Right ventricle myocardium superior (tissue), 1 donor: ENCODE data around the gene ATG12. TPM values are rescaled to one million over a fixed set of nuclear protein-coding genes. Genes with fewer than 3 reads are reported as not detected.
"Not testable (repeated sequence)": the region's sequence is repeated elsewhere in the genome, so short reads cannot be mapped to it uniquely, and the experiment has no call there.

Source experiments
- ATAC-seq: fragments of 200-7000 bp; cut with Tn5 transposase; one replicate; pipeline ENCODE4 v1.9.1; 2020; ENCODE audit warnings: mild to moderate bottlenecking; ENCODE audit not compliant: poor library complexity
- DNase-seq: peaks from one replicate; pipeline ENCODE4 v3.0.0-alpha.2; 2020
- intact Hi-C: fragments of 100-400 bp; cut with DNase I; formaldehyde crosslinking; loops from one replicate; pipeline ENCODE4 v1.11.2; 2022
- total RNA-seq: library from RNA; stranded (reverse); fragmentation: NEBNext Ultra II Directional; extraction: Animal tissue kit (Norgen Biotek cat#: 25700); gene quantifications from one replicate; pipeline ENCODE4 v1.2.1, GENCODE V29; 2021
- donor health status: DM: no; HTN: yes; CAD: no; lungs with severe emphysema.

ATG12 gene
- total RNA-seq, 1 donor from 2014 or later, result 23.0 TPM

GRCh38 chr5:115813719-115814118 lies 27.6 kb downstream of the ATG12 start:
- DNase-seq, result no peak
- intact Hi-C loops, result no loop called here

GRCh38 chr5:115812372-115812771 lies 29.0 kb downstream of the ATG12 start:
- ATAC-seq (no peak), DNase-seq (no peak)
- intact Hi-C loops, result no loop called here

More at GRCh38 chr5:115813719-115814118, 27.6 kb downstream of the ATG12 start:
- ATAC-seq, result no peak

GRCh38 chr5:115811406-115811805 lies 30.0 kb downstream of the ATG12 start:
- intact Hi-C loops, result no loop called here
- no peak for ATAC-seq
- DNase-seq, result no peak

DNA sequence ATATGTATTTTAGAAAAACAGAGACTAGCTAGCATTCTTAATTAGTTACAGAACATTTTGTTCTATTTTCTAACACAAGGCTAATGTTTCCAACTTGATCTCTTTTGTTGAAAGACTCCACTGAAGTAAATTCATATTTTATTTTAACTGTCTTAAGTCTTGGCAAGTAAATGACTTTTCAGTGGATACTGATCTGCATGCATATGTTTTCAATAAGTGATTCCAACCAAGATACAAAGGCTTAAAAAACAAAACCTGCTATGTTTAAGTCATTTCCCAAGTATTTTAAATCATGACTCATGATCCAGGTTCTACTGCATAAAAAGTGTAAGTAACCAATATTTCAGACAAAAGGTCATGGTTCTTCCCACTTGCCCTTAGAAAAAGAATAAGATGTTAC lies 30.6 kb downstream of the ATG12 start:
- no peak for ATAC-seq
- no peak for DNase-seq

GRCh38 chr5:115809946-115810345 lies 31.4 kb downstream of the ATG12 start:
- DNase-seq (no peak), ATAC-seq (no peak)
- intact Hi-C loops, result no loop called here

More for the DNA sequence above, 30.6 kb downstream of the ATG12 start:
- intact Hi-C loops, result no loop called here

- ATAC-seq, intact Hi-C loops: not testable (repeated sequence)
Observed at GRCh38 chr5:115808066-115808465, 33.3 kb downstream of the ATG12 start.

DNA sequence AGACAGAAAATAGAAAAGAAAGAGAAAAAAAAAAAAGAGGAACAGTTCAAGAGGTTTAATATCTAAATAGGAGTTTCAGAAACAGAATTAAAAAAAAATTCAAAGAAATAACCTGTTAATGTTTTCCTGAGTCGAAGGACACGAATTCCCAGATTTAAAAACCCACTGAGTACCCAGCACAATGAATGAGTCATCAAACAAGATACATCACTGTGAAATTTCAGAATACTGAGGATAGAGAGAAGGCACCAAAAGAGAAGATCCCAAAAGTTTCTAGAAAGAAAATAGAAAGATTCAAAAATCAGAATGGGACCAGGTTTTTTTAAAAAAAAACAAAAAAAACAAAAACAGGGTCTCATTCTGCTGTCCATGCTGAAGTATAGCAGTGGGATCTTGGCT lies 33.7 kb downstream of the ATG12 start:
- no peak for ATAC-seq
- no peak for DNase-seq
- intact Hi-C loops, result no loop called here

More at GRCh38 chr5:115808066-115808465, 33.3 kb downstream of the ATG12 start:
- DNase-seq, result not testable (repeated sequence)

DNA sequence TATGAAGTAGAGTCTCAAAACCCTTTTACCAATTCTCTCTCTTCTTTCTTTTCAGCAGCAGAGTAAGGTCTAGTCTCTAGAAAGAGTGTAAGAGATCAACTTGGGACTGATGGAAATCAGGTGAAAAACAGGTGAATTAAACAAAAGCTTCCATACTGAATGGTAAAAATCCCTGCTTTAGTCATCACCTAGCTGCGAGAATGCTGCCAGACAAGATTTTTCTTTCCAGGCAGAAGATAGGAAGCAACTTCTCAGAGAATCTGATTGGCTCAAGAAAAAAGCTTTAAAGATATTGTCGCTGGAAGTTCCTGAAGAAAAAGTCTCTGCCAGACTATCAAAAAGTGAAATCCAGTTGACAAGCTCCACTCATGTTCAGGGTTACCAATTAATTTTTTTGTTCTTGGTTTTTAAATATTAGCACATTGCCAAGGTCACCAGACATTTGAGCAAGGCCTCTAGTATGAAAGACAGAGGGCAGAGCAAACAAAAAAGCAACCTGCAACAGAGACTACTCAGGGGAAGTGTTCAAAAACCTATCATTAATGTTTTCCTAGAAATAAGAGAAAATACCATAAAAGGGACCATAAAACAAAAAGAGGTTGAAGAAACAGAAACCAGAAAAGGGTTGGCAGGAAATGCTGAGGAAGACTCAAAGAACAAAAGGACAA lies 34.2 kb downstream of the ATG12 start:
- ATAC-seq (no peak), DNase-seq (no peak)
- intact Hi-C loops, result no loop called here

- ATAC-seq (no peak), DNase-seq (no peak)
- intact Hi-C loops, result no loop called here
Observed at GRCh38 chr5:115801984-115802383, 39.4 kb downstream of the ATG12 start.

DNA sequence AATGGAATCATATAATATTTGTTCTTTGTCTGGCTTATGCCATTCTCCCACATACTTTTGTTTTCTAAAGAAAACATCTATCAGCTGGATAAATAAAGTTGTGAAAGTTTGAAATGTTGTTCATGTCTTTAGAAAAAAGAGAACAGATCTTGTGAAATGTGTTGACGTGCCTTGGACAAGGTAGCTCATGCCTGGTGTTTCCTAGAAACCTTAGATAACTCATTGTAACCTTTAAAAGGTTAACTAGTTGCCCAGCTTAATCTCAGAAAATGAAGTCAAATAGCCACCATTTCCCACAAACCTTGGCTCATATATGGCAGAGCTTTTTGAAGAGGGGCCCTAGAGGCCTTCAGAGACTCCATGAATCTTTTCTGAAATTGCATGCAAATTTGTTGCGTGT lies 40.2 kb downstream of the ATG12 start:
- intact Hi-C loops, result no loop called here
- ATAC-seq (no peak), DNase-seq (no peak)

DNA sequence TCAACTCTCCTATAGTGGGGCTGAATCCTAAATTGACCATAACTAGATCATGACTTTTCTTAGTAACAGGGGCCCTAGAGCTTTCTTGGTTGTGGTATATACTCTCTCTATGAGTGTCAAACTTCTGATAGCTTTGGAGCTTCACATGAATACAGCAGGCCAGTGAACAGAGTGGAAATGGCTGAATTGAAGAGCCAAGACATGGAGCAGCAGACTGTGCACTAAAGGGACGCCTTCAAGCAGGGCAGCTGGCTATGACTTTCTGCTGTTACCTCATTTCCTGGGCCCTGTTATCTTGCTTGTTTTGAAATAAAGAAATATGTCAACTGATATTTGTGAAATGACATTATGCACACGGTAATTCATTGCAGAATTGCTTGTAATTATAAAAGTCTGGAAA lies 41.3 kb downstream of the ATG12 start:
- DNase-seq (no peak), ATAC-seq (peak; percentile 57)
- intact Hi-C loops, result no loop called here

GRCh38 chr5:115798252-115798651 lies 43.1 kb downstream of the ATG12 start:
- intact Hi-C loops, result no loop called here
- DNase-seq, result no peak
- peak; percentile 79 for ATAC-seq

DNA sequence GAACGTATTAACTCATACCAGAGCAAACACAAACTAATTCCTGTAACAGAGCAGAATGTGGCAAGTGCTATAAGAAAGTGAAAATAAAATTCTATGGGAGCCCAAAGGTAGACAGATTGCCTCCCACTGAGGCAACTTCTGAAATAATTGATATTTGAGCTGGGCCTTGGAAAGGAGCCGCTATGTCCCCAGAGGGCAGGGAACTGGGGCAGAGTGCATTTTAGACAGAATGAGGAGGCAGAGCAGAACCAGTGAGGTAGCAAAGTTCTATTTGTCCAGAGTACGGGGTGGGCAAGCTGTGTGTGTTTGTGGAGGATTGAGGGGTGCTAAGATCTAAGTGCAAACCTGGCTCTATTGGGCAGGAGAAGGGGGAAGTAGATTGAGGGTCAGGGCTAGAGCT lies 44.7 kb downstream of the ATG12 start:
- intact Hi-C loops, result no loop called here

GRCh38 chr5:115795700-115796099 lies 45.7 kb downstream of the ATG12 start:
- ATAC-seq (no peak), DNase-seq (no peak)
- intact Hi-C loops, result no loop called here

More for the DNA sequence above, 44.7 kb downstream of the ATG12 start:
- DNase-seq (no peak), ATAC-seq (no peak)

DNA sequence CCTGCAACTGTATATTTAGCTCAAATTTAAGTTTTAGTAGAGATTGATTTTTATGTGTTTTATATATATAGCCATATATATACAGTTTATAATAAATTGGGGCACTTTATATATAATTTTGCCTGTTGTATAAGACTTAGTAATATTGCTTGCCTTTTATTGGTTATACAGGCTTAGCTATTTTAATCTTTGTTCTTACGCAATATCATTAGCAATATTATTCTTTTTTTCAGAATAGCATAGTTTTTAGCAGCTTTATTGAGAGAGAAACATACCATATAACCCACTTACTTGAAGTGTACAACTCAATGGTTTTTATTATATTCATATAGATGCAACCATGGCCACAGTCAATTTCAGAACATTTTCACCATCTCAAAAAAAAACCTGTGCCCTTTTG lies 52.9 kb downstream of the ATG12 start:
- no peak for ATAC-seq
- DNase-seq, result no peak
- intact Hi-C loops, result no loop called here

- DNase-seq, result peak; percentile 43
- intact Hi-C loops, result no loop called here
- ATAC-seq, result no peak
Observed at GRCh38 chr5:115787426-115787825, 53.9 kb downstream of the ATG12 start.

GRCh38 chr5:115785381-115786065 lies 55.8 kb downstream of the ATG12 start:
- ATAC-seq (no peak), DNase-seq (no peak)
- intact Hi-C loops, result no loop called here

GRCh38 chr5:115778417-115778816 lies 62.9 kb downstream of the ATG12 start:
- intact Hi-C loops, result no loop called here
- ATAC-seq, result peak; percentile 56

More at GRCh38 chr5:115778417-115778816, 62.9 kb downstream of the ATG12 start:
- no peak for DNase-seq
